SK-N-SH (cell line): ENCODE data around the gene DEXI. TPM values are rescaled to one million over a fixed set of nuclear protein-coding genes. Genes with fewer than 3 reads are reported as not detected.

Source experiments
- CTCF ChIA-PET: fragments of 300-600, 350-600 bp; formaldehyde crosslinking; extraction: SDS; loops from one replicate; lab custom pipeline; 2021; lab: Yijun Ruan, JAX
- POLR2A ChIA-PET: fragments of 350-600 bp; sonication (Branson Sonifier 250); formaldehyde crosslinking; extraction: SDS; loops from one replicate; lab custom pipeline; 2020; ENCODE audit warnings: antibody characterized with exemption, inconsistent platforms; lab: Yijun Ruan, JAX
- DNase-seq: peaks from one replicate; pipeline ENCODE4 v3.0.0; 2012
- H2AFZ ChIP-seq: fragments of 200-600 bp; sonication (generic); 2 replicates; pipeline ENCODE4 v1.8.1; 2016; ENCODE audit warnings: antibody characterized with exemption, mild to moderate bottlenecking, low read depth
- H3F3A ChIP-seq: fragments of 200-600 bp; sonication (generic); replicated peaks from 2 replicates; pipeline ENCODE3; 2016; ENCODE audit warnings: antibody characterized with exemption, mild to moderate bottlenecking; ENCODE audit not compliant: insufficient read depth
- H3K27ac ChIP-seq, 2 experiments: fragments of 200-500 bp in 1 of 2; fragments of 200-600 bp in 1 of 2; sonication (Bioruptor generic) in 1 of 2; sonication (generic), shearing (Covaris generic) in 1 of 2; 2 replicates each; pipeline versions ENCODE4 v1.5.1 to v1.6.1; 2014 to 2016; ENCODE audit warnings: low read depth in 2 of 2, inconsistent platforms in 1 of 2, low read length in 1 of 2, mild to moderate bottlenecking in 1 of 2, mixed read lengths in 1 of 2
- H3K27me3 ChIP-seq: fragments of 200-600 bp; sonication (generic), shearing (Covaris generic); 2 replicates; pipeline ENCODE4 v1.6.1; 2016; ENCODE audit warnings: mixed run types; ENCODE audit not compliant: insufficient read depth
- H3K36me3 ChIP-seq, 2 experiments: fragments of 200-500 bp in 1 of 2; fragments of 200-600 bp in 1 of 2; sonication (Bioruptor generic) in 1 of 2; sonication (generic) in 1 of 2; replicated peaks in 1 of 2; 2 replicates each; pipeline versions ENCODE3 to v1.5.1; 2014 to 2016; ENCODE audit warnings: low read length in 1 of 2, mild to moderate bottlenecking in 1 of 2; ENCODE audit not compliant: insufficient read depth in 2 of 2, control insufficient read depth in 1 of 2
- H3K4me1 ChIP-seq, 2 experiments: fragments of 200-500 bp in 1 of 2; fragments of 200-600 bp in 1 of 2; sonication (Bioruptor generic) in 1 of 2; sonication (generic), shearing (Covaris generic) in 1 of 2; 2 replicates each; pipeline versions ENCODE4 v1.5.1 to v1.6.1; 2014 to 2016; ENCODE audit warnings: low read depth in 1 of 2, low read length in 1 of 2, mixed run types in 1 of 2; ENCODE audit not compliant: insufficient read depth in 2 of 2, control insufficient read depth in 1 of 2
- H3K4me2 ChIP-seq: fragments of 200-600 bp; sonication (generic), shearing (Covaris generic); 2 replicates; pipeline ENCODE4 v1.6.1; 2017; ENCODE audit warnings: mixed run types
- H3K4me3 ChIP-seq, 2 experiments: fragments of 200-500 bp in 1 of 2; fragments of 200-600 bp in 1 of 2; sonication (Bioruptor generic) in 1 of 2; sonication (generic), shearing (Covaris generic) in 1 of 2; 2 replicates each; pipeline versions ENCODE4 v1.5.1 to v1.8.1; 2014 to 2016; ENCODE audit warnings: low read depth in 2 of 2, inconsistent platforms in 1 of 2, low read length in 1 of 2, mild to moderate bottlenecking in 1 of 2, mixed read lengths in 1 of 2, moderate library complexity in 1 of 2
- H3K79me2 ChIP-seq: fragments of 200-600 bp; sonication (generic); 2 replicates; pipeline ENCODE4 v1.8.1; 2017; ENCODE audit warnings: mild to moderate bottlenecking; ENCODE audit not compliant: insufficient read depth
- H3K9ac ChIP-seq: fragments of 200-600 bp; sonication (generic); 2 replicates; pipeline ENCODE4 v1.6.1; 2017; ENCODE audit warnings: mixed run types
- H3K9me2 ChIP-seq: fragments of 200-600 bp; sonication (generic); 2 replicates; pipeline ENCODE4 v1.6.1; 2017; ENCODE audit warnings: mixed run types
- H3K9me3 ChIP-seq: fragments of 200-600 bp; sonication (generic); 2 replicates; pipeline ENCODE4 v1.6.1; 2017; ENCODE audit warnings: mixed run types, mild to moderate bottlenecking, moderate library complexity
- H4K20me1 ChIP-seq: fragments of 200-600 bp; sonication (generic); 2 replicates; pipeline ENCODE4 v1.6.1; 2017; ENCODE audit warnings: mild to moderate bottlenecking, mixed run types; ENCODE audit not compliant: insufficient read depth
- CHD2 ChIP-seq: fragments of 150-350 bp; IDR thresholded peaks from 2 replicates; pipeline ENCODE4 v1.6.1; 2018; ENCODE audit warnings: low read length; ENCODE audit not compliant: partially characterized antibody
- CTCF ChIP-seq: fragments of 200-600 bp; sonication (generic); IDR thresholded peaks from 2 replicates; pipeline ENCODE4 v1.6.1; 2017; ENCODE audit warnings: antibody characterized with exemption, mild to moderate bottlenecking, moderate library complexity
- EZH2phosphoT487 ChIP-seq: fragments of 200-600 bp; sonication (generic); IDR thresholded peaks from 2 replicates; pipeline ENCODE4 v1.6.1; 2017; ENCODE audit warnings: low read depth, mixed run types, mild to moderate bottlenecking, antibody characterized with exemption, moderate library complexity, borderline replicate concordance
- FOXJ3 ChIP-seq: sonication (generic); formaldehyde crosslinking; IDR thresholded peaks from 2 replicates; pipeline ENCODE4 v1.5.1; 2020; ENCODE audit warnings: mild to moderate bottlenecking, missing genetic modification reagents
- GABPA ChIP-seq: IDR thresholded peaks from 2 replicates; pipeline ENCODE4 v1.4.0; 2012; ENCODE audit warnings: low read depth, mild to moderate bottlenecking
- JUND ChIP-seq: IDR thresholded peaks from 2 replicates; pipeline ENCODE4 v1.4.0; 2012
- MXI1 ChIP-seq: IDR thresholded peaks from 2 replicates; pipeline ENCODE4 v1.6.1; 2012; ENCODE audit warnings: mild to moderate bottlenecking, low read depth, low read length, improper control_type of control experiment
- NRF1 ChIP-seq: IDR thresholded peaks from 2 replicates; pipeline ENCODE4 v1.6.1; 2012; ENCODE audit warnings: low read depth, mild to moderate bottlenecking, low read length
- PBX3 ChIP-seq: IDR thresholded peaks from 2 replicates; pipeline ENCODE4; 2012
- RCOR1 ChIP-seq: fragments of 150-350 bp; IDR thresholded peaks from 2 replicates; pipeline ENCODE4 v1.6.1; 2017; ENCODE audit warnings: antibody characterized with exemption, low read length
- REST ChIP-seq: IDR thresholded peaks from 2 replicates; pipeline ENCODE4 v1.6.1; 2012; ENCODE audit warnings: mild to moderate bottlenecking, low read depth, low read length, moderate library complexity
- RFX5 ChIP-seq: IDR thresholded peaks from 2 replicates; pipeline ENCODE4 v1.6.1; 2012; ENCODE audit warnings: mild to moderate bottlenecking, improper control_type of control experiment, low read length
- SIN3A ChIP-seq: IDR thresholded peaks from 2 replicates; pipeline ENCODE4 v1.6.1; 2012; ENCODE audit warnings: low read depth, mild to moderate bottlenecking, low read length, moderate library complexity, borderline replicate concordance
- TAF1 ChIP-seq: IDR thresholded peaks from 2 replicates; pipeline ENCODE4 v1.6.1; 2012; ENCODE audit warnings: low read depth, mild to moderate bottlenecking, low read length, moderate library complexity, borderline replicate concordance
- USF2 ChIP-seq: fragments of 150-350 bp; IDR thresholded peaks from 2 replicates; pipeline ENCODE4 v1.6.1; 2017; ENCODE audit warnings: antibody characterized with exemption, low read length, low read depth, borderline replicate concordance
- YY1 ChIP-seq: IDR thresholded peaks from 2 replicates; pipeline ENCODE4 v1.4.0; 2012; ENCODE audit warnings: low read depth, mild to moderate bottlenecking
- WGBS: methylation state at CpG from one replicate; pipeline ENCODE4 v1.1.6; 2017; ENCODE audit warnings: low lambda C conversion rate; 5-methylcytosine and 5-hydroxymethylcytosine counted together
- polyA plus RNA-seq, 3 experiments: library from polyadenylated mRNA; depleted of rRNA; stranded (reverse); fragments of >200 nt; gene quantifications; 2 replicates each; pipeline ENCODE4 v1.2.3, GENCODE V29; 2012

The DEXI gene
- polyA plus RNA-seq, 1 of the 3 experiments (the other 2 are of a cell fraction): 55.5 TPM

GRCh38 chr16:10933865-10934264 lies 8.4 kb downstream of the DEXI start:
- H3K4me2 ChIP-seq: no peak overlapping the region
- H3K27ac ChIP-seq: no peak overlapping the region
- ChIA-PET POLR2A (no interaction called here), CTCF (no interaction called here)
- H3K4me3 ChIP-seq: no peak overlapping the region
- H3K36me3 ChIP-seq: peaks cover 3 to 18% of the 10 kb centered on the region in 2 experiments
- H2AFZ ChIP-seq: no peak overlapping the region
- no peaks in the 10 kb centered on the region for H3K9me2 ChIP-seq
- no peaks in the 10 kb centered on the region for H3K9me3 ChIP-seq
- no peaks in the 10 kb centered on the region for H3K27me3 ChIP-seq
- no peak overlapping the region for H3K9ac ChIP-seq
- no peak for DNase-seq
- peaks cover 67% of the 10 kb centered on the region for H3K79me2 ChIP-seq
- H3K4me1 ChIP-seq: peaks cover 0 to 44% of the 10 kb centered on the region in 2 experiments; a peak in 2 of 4 replicates
- TF ChIP-seq TAF1: no peak
- TF ChIP-seq PBX3: no peak
- TF ChIP-seq CTCF: no peak
- no peak for TF ChIP-seq USF2
- no peak for TF ChIP-seq GABPA
- no peak for TF ChIP-seq RCOR1
- peaks cover 80% of the 10 kb centered on the region for H4K20me1 ChIP-seq
- H3F3A ChIP-seq: no peaks in the 10 kb centered on the region
- WGBS: 96% methylated on average over 8 of the region's 8 CpGs

- no peak overlapping the region for H3K4me3 ChIP-seq
- peaks cover 72% of the 10 kb centered on the region for H4K20me1 ChIP-seq
- WGBS: 94% methylated on average over 10 of the region's 11 CpGs
- H3F3A ChIP-seq: no peaks in the 10 kb centered on the region
- no peak overlapping the region for H3K27ac ChIP-seq
- no peaks in the 10 kb centered on the region for H3K27me3 ChIP-seq
- TF ChIP-seq RFX5 (no peak), EZH2phosphoT487 (no peak), JUND (no peak), NRF1 (no peak), MXI1 (no peak), CHD2 (no peak), SIN3A (no peak), REST (no peak), YY1 (no peak), FOXJ3 (CRISPR knock-in tag) (no peak)
- H3K79me2 ChIP-seq: peaks cover 60% of the 10 kb centered on the region
- ChIA-PET POLR2A (no interaction called here), CTCF (interaction anchor here (0.8 to 2.2 kb wide), 2 partner anchors 14 to 21 kb away, joined by 3 to 13 read pairs; no protein-coding TSS in a partner anchor)
- H3K4me1 ChIP-seq: peaks cover 0 to 36% of the 10 kb centered on the region in 2 experiments; a peak in 2 of 4 replicates
- no peak overlapping the region for H3K4me2 ChIP-seq
- DNase-seq: no peak
- peaks cover 3 to 11% of the 10 kb centered on the region in 2 experiments for H3K36me3 ChIP-seq
- no peak overlapping the region for H2AFZ ChIP-seq
- no peaks in the 10 kb centered on the region for H3K9me3 ChIP-seq
- H3K9ac ChIP-seq: no peak overlapping the region
- H3K9me2 ChIP-seq: no peaks in the 10 kb centered on the region
Observed at GRCh38 chr16:10932959-10933710, 9.1 kb downstream of the DEXI start.
